Gastroesophageal sphincter (tissue), 4 donors: ENCODE measurements around the gene TRIM13. TPM values are rescaled to one million over a fixed set of nuclear protein-coding genes. Genes with fewer than 3 reads are reported as not detected.
A peak's percentile ranks its signal among the peaks of the same experiment; 100 is the strongest.
"Not testable (repeated sequence)": the region's sequence is repeated elsewhere in the genome, so short reads cannot be mapped to it uniquely, and the experiment has no call there.

Source experiments
- ATAC-seq: fragments of 150-250 bp; one replicate; pipeline ENCODE4 v1.9.1; 2016; ENCODE audit warnings: mild to moderate bottlenecking, moderate library complexity
- H3K27ac ChIP-seq, 4 donors: fragments of 200-600 bp; sonication (generic) in 3 of 4; 1 replicate in 3 of 4; 2 replicates in 1 of 4; pipeline ENCODE4 v1.5.1; 2016 to 2019
- H3K27me3 ChIP-seq: fragments of 200-600 bp; sonication (generic); one replicate; pipeline ENCODE4 v1.5.1; 2019
- H3K36me3 ChIP-seq, 2 donors: fragments of 200-600 bp; sonication (generic); one replicate each; pipeline ENCODE4 v1.5.1; 2019; ENCODE audit warnings: control low read depth in 1 of 2
- H3K4me1 ChIP-seq, 3 donors: fragments of 200-600 bp; sonication (generic); 1 replicate in 2 of 3; 2 replicates in 1 of 3; pipeline ENCODE4 v1.5.1; 2016 to 2019; ENCODE audit warnings: control low read depth in 2 of 3
- H3K4me3 ChIP-seq, 2 donors: fragments of 200-600 bp; sonication (generic); one replicate each; pipeline ENCODE4 v1.5.1; 2019; ENCODE audit warnings: mild to moderate bottlenecking in 1 of 2, moderate library complexity in 1 of 2
- H3K9me3 ChIP-seq, 3 donors: fragments of 200-600 bp; sonication (generic); one replicate each; pipeline ENCODE4 v1.5.1; 2017 to 2019; ENCODE audit warnings: control low read depth in 2 of 3
- EP300 ChIP-seq: sonication (generic); formaldehyde crosslinking; IDR thresholded peaks from one replicate; pipeline ENCODE4 v1.6.1; 2017; ENCODE audit warnings: antibody characterized with exemption, mild to moderate bottlenecking
- POLR2A ChIP-seq, 2 donors: fragments of 450-650 bp; IDR thresholded peaks; one replicate each; pipeline ENCODE4 v1.6.1; 2017; ENCODE audit warnings: antibody characterized with exemption in 2 of 2, mild to moderate bottlenecking in 2 of 2, moderate library complexity in 1 of 2
- POLR2AphosphoS5 ChIP-seq: sonication (generic); formaldehyde crosslinking; IDR thresholded peaks from one replicate; pipeline ENCODE4 v1.6.1; 2017; ENCODE audit warnings: antibody characterized with exemption
- WGBS, 2 donors: methylation state at CpG; one replicate each; pipeline ENCODE4 v1.1.5; 2018; ENCODE audit warnings: low coverage in 1 of 2; 5-methylcytosine and 5-hydroxymethylcytosine counted together
- total RNA-seq, 4 donors: library from RNA; depleted of rRNA; stranded (reverse); fragments of >200 nt; gene quantifications; one replicate each; pipeline ENCODE4 v1.1.0, GENCODE V29; 2016
- TF ChIP-seq, protein P1 (sequence below), 4 experiments: fragments of 200-600 bp in 2 of 4; fragments of 450-650 bp in 2 of 4; sonication (generic) in 1 of 4; IDR thresholded peaks; one replicate each; pipeline ENCODE4 v1.5.1; 2017 to 2019; ENCODE audit warnings: antibody characterized with exemption in 4 of 4, mild to moderate bottlenecking in 2 of 4, moderate library complexity in 2 of 4

Gene TRIM13
- total RNA-seq = 10 to 100 TPM; 25.4 to 45.8 (median 37.5) TPM

DNA sequence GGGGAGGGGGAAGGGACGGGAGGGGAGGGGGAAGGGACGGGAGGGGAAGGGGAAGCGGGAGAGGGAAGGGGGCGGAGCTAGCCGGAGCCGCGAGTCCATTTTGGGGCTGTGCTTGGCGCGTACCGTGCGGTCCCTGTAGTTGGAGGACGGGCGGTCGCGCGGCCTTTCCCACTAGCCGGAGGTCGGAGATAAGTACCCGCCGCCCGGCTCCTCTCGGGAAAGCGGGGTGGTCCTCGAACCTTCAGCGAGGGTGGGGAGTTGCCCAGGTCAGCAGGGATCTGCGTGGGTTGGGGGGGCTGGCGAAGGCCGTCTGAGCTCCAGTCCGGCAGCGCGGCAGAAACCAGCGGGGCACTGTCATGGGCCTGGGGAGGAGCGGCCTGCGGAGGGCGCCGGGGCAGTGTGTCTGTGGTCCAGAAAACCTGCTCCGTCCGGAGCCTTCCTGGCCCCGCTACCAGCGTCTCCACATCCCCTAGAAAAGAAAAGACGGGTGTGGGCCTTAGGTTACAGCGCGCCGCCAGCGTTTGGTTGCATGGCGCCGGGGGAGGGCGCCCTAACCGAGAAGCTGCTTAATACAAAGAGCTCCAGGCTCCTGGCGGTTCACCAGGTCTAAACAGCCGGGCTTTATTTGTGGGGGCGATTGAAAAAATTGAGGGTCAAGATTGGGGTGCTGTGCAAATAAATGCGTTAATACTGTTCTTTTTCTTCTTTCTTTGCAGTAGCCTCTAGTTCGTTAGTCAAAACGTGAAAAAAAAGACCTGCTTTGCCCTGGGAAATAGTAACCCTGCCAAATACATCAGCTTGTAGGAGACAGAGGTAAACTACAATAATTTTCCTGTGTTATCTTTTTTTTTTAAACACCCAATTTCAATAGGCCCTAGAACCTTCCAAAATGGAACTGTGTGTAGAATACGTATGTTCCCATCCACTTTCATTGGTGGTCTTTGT, at the start of gene TRIM13:
Gene TRIM13 (plus strand): TSS at position 92 of the 945 bp plus-strand sequence. CDS start 14,899 bp downstream, outside the sequence.
- TF ChIP-seq POLR2A (IDR thresholded peaks at IDR 0.05) (peak; percentile 27 to 37), EP300 (no peak), POLR2AphosphoS5 (peak; percentile 43)
- TF ChIP-seq, protein P1, sequence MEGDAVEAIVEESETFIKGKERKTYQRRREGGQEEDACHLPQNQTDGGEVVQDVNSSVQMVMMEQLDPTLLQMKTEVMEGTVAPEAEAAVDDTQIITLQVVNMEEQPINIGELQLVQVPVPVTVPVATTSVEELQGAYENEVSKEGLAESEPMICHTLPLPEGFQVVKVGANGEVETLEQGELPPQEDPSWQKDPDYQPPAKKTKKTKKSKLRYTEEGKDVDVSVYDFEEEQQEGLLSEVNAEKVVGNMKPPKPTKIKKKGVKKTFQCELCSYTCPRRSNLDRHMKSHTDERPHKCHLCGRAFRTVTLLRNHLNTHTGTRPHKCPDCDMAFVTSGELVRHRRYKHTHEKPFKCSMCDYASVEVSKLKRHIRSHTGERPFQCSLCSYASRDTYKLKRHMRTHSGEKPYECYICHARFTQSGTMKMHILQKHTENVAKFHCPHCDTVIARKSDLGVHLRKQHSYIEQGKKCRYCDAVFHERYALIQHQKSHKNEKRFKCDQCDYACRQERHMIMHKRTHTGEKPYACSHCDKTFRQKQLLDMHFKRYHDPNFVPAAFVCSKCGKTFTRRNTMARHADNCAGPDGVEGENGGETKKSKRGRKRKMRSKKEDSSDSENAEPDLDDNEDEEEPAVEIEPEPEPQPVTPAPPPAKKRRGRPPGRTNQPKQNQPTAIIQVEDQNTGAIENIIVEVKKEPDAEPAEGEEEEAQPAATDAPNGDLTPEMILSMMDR (IDR thresholded peaks at IDR 0.05) = peak; percentile 74 to 92 (median 76)
- peak within 1 kb of the TSS; percentile 81 to 85 for H3K4me3 ChIP-seq
- peak within 1 kb of the TSS; percentile 96 to 100 (median 98) for H3K27ac ChIP-seq
- peaks cover 0 to 14% of the 10 kb centered on the region in 2 donors for H3K36me3 ChIP-seq
- no peaks in the 10 kb centered on the region for H3K9me3 ChIP-seq
- peak; percentile 82 for ATAC-seq
- WGBS, 2 donors = 4% methylated on average over 4 to 6 of the region's 56 CpGs
- no peaks in the 10 kb centered on the region for H3K27me3 ChIP-seq
- H3K4me1 ChIP-seq = peaks cover 0 to 55% (median 27%) of the 10 kb centered on the region in 3 donors

- H3K27ac ChIP-seq, H3K9me3 ChIP-seq, H3K4me3 ChIP-seq, H3K27me3 ChIP-seq, H3K4me1 ChIP-seq, H3K36me3 ChIP-seq, ATAC-seq: not testable (repeated sequence)
- WGBS, 2 donors = 84 to 86% methylated on average over 5 to 6 of the region's 6 CpGs
Observed at GRCh38 chr13:49948777-49949270, 48.0 kb upstream of the TRIM13 start.

DNA sequence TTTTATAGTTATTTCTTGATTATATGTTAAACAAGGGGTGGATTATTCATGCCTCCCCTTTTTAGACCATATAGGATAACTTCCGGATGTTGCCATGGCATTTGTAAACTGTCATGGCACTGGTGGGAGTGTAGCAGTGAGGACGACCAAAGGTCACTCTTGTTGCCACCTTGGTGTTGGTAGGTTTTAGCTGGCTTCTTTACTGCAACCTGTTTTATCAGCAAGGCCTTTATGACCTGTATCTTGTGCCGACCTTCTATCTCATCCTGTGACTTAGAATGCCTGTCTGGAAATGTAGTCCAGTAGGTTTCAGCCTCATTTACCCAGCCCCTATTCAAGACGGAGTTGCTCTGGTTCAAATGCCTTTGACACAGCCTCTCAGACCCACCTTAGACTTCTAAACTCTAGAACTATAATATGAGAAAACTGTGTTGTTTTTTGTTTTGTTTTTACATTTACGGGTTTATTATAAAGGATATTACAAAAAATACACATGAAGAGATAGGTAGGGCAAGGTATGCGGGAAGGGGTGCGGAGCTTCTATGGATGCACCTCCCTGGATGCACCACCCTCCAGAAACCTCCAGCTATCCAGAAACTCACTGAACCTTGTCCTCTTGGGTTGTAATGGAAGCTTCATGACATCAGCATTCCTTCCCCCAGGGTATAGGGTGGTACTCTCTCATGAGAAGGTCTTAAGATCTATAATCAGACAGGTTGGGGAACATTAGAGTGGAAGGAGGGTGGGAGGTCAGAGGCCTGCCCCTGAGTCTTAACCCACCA, 44.9 kb upstream of the TRIM13 start:
- Histone ChIP-seq H3K36me3 (no peaks in the 10 kb centered on the region), H3K9me3 (no peaks in the 10 kb centered on the region), H3K27ac (no peak overlapping the region), H3K4me1 (no peaks in the 10 kb centered on the region), H3K27me3 (no peaks in the 10 kb centered on the region), H3K4me3 (no peak overlapping the region)
- 64 to 89% methylated on average over 4 to 7 of the region's 7 CpGs for WGBS, 2 donors
- TF ChIP-seq POLR2AphosphoS5 (no peak), POLR2A (IDR thresholded peaks at IDR 0.05) (no peak), EP300 (no peak)
- TF ChIP-seq, protein P1 (IDR thresholded peaks at IDR 0.05) = no peak
- no peak for ATAC-seq

GRCh38 chr13:49953560-49953959, 43.3 kb upstream of the TRIM13 start:
- no peak overlapping the region for H3K27ac ChIP-seq
- no peaks in the 10 kb centered on the region for H3K4me1 ChIP-seq
- H3K4me3 ChIP-seq = no peak overlapping the region
- WGBS, 2 donors = 100% methylated on average over 1 of the region's 1 CpG; no CpG with 5 or more reads in 1 of the 2 donors
- TF ChIP-seq, protein P1 (IDR thresholded peaks at IDR 0.05) = no peak
- TF ChIP-seq POLR2AphosphoS5 (no peak), POLR2A (IDR thresholded peaks at IDR 0.05) (no peak), EP300 (no peak)
- no peak for ATAC-seq
- no peaks in the 10 kb centered on the region for H3K9me3 ChIP-seq
- no peaks in the 10 kb centered on the region for H3K27me3 ChIP-seq
- H3K36me3 ChIP-seq = no peaks in the 10 kb centered on the region
